ENCODE data around the gene MIGA2. TPM values are rescaled to one million over a fixed set of nuclear protein-coding genes. Genes with fewer than 3 reads are reported as not detected.

The MIGA2 gene, protein sequence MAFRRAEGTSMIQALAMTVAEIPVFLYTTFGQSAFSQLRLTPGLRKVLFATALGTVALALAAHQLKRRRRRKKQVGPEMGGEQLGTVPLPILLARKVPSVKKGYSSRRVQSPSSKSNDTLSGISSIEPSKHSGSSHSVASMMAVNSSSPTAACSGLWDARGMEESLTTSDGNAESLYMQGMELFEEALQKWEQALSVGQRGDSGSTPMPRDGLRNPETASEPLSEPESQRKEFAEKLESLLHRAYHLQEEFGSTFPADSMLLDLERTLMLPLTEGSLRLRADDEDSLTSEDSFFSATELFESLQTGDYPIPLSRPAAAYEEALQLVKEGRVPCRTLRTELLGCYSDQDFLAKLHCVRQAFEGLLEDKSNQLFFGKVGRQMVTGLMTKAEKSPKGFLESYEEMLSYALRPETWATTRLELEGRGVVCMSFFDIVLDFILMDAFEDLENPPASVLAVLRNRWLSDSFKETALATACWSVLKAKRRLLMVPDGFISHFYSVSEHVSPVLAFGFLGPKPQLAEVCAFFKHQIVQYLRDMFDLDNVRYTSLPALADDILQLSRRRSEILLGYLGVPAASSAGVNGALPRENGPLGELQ
- total RNA-seq = 17.9 and 19.5 TPM in 2 replicates

DNA sequence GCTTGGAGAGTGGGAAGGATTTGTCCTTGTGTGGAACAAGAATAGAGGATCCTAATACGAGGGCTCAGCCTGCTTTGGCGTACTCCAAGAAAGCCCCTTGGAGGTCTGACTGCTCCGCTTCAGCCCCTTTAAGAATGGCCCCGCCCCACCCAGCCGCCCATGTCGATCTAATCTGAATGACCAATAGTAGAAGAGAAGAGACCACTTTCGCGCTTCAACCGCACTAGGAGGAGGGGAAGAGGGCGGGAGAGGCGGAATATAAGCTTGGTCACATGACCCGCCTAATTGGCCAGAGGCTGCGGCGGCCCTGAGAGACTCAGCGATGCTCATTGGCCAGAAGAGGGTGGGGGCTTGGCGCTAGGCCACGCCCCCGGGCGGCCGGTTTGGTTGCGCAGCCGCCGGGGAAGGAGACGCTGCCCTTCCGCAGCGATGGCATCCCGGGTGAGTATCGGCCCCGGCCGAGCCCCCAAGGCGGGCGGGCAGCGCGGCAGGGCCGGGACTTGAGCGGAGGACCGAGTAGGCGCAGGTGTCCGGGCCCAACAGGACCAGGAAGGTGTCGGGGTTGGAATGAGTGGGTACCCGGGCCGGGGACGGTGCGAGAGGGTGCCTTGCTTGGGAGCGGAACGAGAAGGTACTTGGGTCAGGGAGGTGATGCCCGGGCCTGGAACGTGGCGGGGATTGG lies at the start of gene MIGA2:
Gene MIGA2, plus strand, starts transcription at position 386 of the 682 bp plus-strand sequence. CDS start 3,969 bp downstream, outside the sequence.

GRCh38 chr9:129028192-129028966 lies 8.0 kb upstream of the MIGA2 start, which contains the start of gene SH3GLB2:
TSS of gene SH3GLB2 (minus strand) at chr9:129028331. CDS start at chr9:129028154, 177 bp downstream.

GRCh38 chr9:129080601-129081387 lies 44.4 kb downstream of the MIGA2 start, which contains the start of gene DOLPP1:
TSS of gene DOLPP1 (plus strand) at chr9:129081111. CDS start at chr9:129081132, 21 bp downstream.

DNA sequence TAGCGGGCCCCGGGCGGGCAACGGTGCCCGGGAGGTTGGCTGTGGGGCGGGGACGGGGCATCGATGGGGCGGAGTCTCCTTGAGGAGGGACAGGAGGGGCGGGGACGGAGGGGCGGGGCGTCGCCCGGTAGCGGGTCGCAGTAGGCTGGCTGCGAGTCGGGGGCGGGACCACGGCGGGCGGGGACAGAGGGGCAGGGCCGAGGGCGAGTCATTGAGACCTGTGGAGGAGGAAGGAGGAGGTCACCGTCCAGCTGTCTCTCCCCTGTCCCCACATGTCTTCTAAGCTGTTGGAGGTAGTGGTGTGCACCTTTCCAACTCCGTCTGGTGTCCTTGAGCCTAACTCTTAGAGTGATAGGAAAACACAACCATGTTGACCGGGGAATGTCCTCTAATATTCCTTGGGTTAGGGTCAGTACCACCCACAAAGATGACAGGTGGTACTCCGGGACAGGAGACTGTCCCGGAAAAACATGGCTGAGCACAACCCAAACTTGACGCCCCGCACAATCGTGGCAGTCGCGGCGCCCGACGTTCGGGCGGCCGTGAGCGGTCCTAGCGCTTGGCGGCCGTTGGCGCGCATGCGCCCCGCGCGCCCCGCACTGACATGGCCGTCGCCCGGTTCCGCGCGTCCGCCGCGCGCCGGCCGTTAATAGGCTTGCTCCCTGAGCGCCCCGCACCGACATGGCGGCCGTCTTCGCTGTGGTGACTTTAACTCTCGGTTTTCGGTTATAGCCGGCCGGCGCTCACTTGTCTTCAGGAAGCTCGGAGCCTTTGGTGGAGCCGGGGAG lies 74.5 kb downstream of the MIGA2 start, which contains the start of the genes CRAT and PTPA:
Gene CRAT, minus strand, starts transcription at position 54 of the 788 bp plus-strand sequence. CDS start 284 bp downstream, outside the sequence.
Gene PTPA, plus strand, starts transcription at position 676 of the 788 bp plus-strand sequence. CDS start 186 bp downstream, outside the sequence.

Other genes with a start within 250 kb of the MIGA2 start
- 8.8 and 12.9 TPM in 2 replicates for gene TBC1D13, start 249.4 kb upstream of the MIGA2 start, total RNA-seq
- 25.2 and 37.7 TPM in 2 replicates for gene ENDOG, start 218.1 kb upstream of the MIGA2 start, total RNA-seq
- gene SPOUT1, start 206.8 kb upstream of the MIGA2 start, total RNA-seq = 17.9 and 23.7 TPM in 2 replicates
- gene KYAT1, start 154.7 kb upstream of the MIGA2 start, total RNA-seq = 10.8 and 11.7 TPM in 2 replicates
- gene LRRC8A, start 154.5 kb upstream of the MIGA2 start, total RNA-seq = 85.0 and 88.0 TPM in 2 replicates
- not detected in 2 replicates for gene PHYHD1, start 115.6 kb upstream of the MIGA2 start, total RNA-seq
- 29.6 and 46.4 TPM in 2 replicates for gene DOLK, start 89.0 kb upstream of the MIGA2 start, total RNA-seq
- gene NUP188, start 88.9 kb upstream of the MIGA2 start, total RNA-seq = 32.5 and 35.7 TPM in 2 replicates
- 30.5 and 36.1 TPM in 2 replicates for gene SH3GLB2, start 8.3 kb upstream of the MIGA2 start, total RNA-seq
- gene DOLPP1, start 44.5 kb downstream of the MIGA2 start, total RNA-seq = 8.4 and 10.1 TPM in 2 replicates
- 22.3 and 28.3 TPM in 2 replicates for gene CRAT, start 74.2 kb downstream of the MIGA2 start, total RNA-seq
- 78.3 and 89.1 TPM in 2 replicates for gene PTPA, start 74.8 kb downstream of the MIGA2 start, total RNA-seq
- gene IER5L, start 141.6 kb downstream of the MIGA2 start, total RNA-seq = 10.7 and 18.7 TPM in 2 replicates